IPS-18c (cell line): Measurements from ENCODE around the gene HDAC11.
"Not testable (repeated sequence)": the region's sequence is repeated elsewhere in the genome, so short reads cannot be mapped to it uniquely, and the experiment has no call there.

Source experiments
- H3K4me3 ChIP-seq: 2 replicates; pipeline ENCODE4 v1.7.0; 2013; ENCODE audit warnings: low read depth, mild to moderate bottlenecking, low read length, moderate library complexity; ENCODE audit not compliant: insufficient read depth
- H3K9me3 ChIP-seq: one replicate; pipeline ENCODE4 v1.6.1; 2013; ENCODE audit warnings: mild to moderate bottlenecking, low read length, moderate library complexity; ENCODE audit not compliant: control insufficient read depth, insufficient read depth

Gene HDAC11

GRCh38 chr3:13513051-13513912, 33.2 kb downstream of the HDAC11 start:
- H3K9me3 ChIP-seq = no peaks in the 10 kb centered on the region
- H3K4me3 ChIP-seq = no peak overlapping the region

GRCh38 chr3:13513913-13514517, 33.9 kb downstream of the HDAC11 start:
- H3K4me3 ChIP-seq = no peak overlapping the region
- no peaks in the 10 kb centered on the region for H3K9me3 ChIP-seq

GRCh38 chr3:13514639-13515435, 34.7 kb downstream of the HDAC11 start:
- Histone ChIP-seq H3K9me3 (no peaks in the 10 kb centered on the region), H3K4me3 (no peak overlapping the region)

GRCh38 chr3:13515786-13516759, 36.0 kb downstream of the HDAC11 start:
- H3K4me3 ChIP-seq = no peak overlapping the region
- no peaks in the 10 kb centered on the region for H3K9me3 ChIP-seq

- H3K4me3 ChIP-seq = no peak overlapping the region
- no peaks in the 10 kb centered on the region for H3K9me3 ChIP-seq
These were observed 36.6 kb downstream of the HDAC11 start for GRCh38 chr3:13516760-13517135.

- no peak overlapping the region for H3K4me3 ChIP-seq
- no peaks in the 10 kb centered on the region for H3K9me3 ChIP-seq
These were observed 37.3 kb downstream of the HDAC11 start for GRCh38 chr3:13517253-13517977.

- no peaks in the 10 kb centered on the region for H3K9me3 ChIP-seq
- H3K4me3 ChIP-seq = no peak overlapping the region
These were observed 38.4 kb downstream of the HDAC11 start for GRCh38 chr3:13518516-13518953.

- Histone ChIP-seq H3K9me3 (no peaks in the 10 kb centered on the region), H3K4me3 (no peak overlapping the region)
These were observed 39.1 kb downstream of the HDAC11 start for GRCh38 chr3:13519006-13519791.

GRCh38 chr3:13520326-13520880, 40.3 kb downstream of the HDAC11 start:
- Histone ChIP-seq H3K9me3 (no peaks in the 10 kb centered on the region), H3K4me3 (no peak overlapping the region)

- Histone ChIP-seq H3K4me3 (no peak overlapping the region), H3K9me3 (no peaks in the 10 kb centered on the region)
These were observed 41.2 kb downstream of the HDAC11 start for GRCh38 chr3:13521309-13521708.

GRCh38 chr3:13521749-13522148, 41.6 kb downstream of the HDAC11 start:
- not testable (repeated sequence) for H3K4me3 ChIP-seq, H3K9me3 ChIP-seq

GRCh38 chr3:13522236-13522635, 42.1 kb downstream of the HDAC11 start:
- Histone ChIP-seq H3K4me3 (no peak overlapping the region), H3K9me3 (no peaks in the 10 kb centered on the region)

GRCh38 chr3:13524979-13525669, 45.0 kb downstream of the HDAC11 start:
- no peaks in the 10 kb centered on the region for H3K9me3 ChIP-seq
- no peak overlapping the region for H3K4me3 ChIP-seq

GRCh38 chr3:13525827-13526625, 45.9 kb downstream of the HDAC11 start:
- no peak overlapping the region for H3K4me3 ChIP-seq
- no peaks in the 10 kb centered on the region for H3K9me3 ChIP-seq
